Endothelial cell of umbilical vein (primary cell): Measurements from ENCODE around the gene AMELX. TPM values are rescaled to one million over a fixed set of nuclear protein-coding genes. Genes with fewer than 3 reads are reported as not detected.

ENCODE experiments used
- BruUV-seq: library from RNA; stranded (reverse); fragments of 400-500 nt; replicated peaks from 2 replicates; lab custom pipeline; 2021; lab: Mats Ljungman, UMichigan
- CTCF ChIA-PET: fragments of 300-600, 350-600 bp; sonication (Branson Sonifier 250); formaldehyde crosslinking; loops from one replicate; lab custom pipeline; 2021; ENCODE audit warnings: antibody characterized with exemption, inconsistent platforms; lab: Charles Lee
- POLR2A ChIA-PET: fragments of 300-600, 350-600 bp; sonication (Branson Sonifier 250); formaldehyde crosslinking; loops from one replicate; lab custom pipeline; 2021; ENCODE audit warnings: antibody characterized with exemption, inconsistent platforms; lab: Charles Lee
- DNase-seq: peaks from one replicate; pipeline ENCODE4 v3.0.0-alpha.2; 2011; ENCODE audit warnings: low read depth, low spot score
- FAIRE-seq: peaks from 2 replicates; lab custom pipeline; 2011; peaks lifted over from hg19 to GRCh38; lab: Jason Lieb, UNC
- H2AFZ ChIP-seq: 2 replicates; pipeline ENCODE4 v1.6.0; 2012; ENCODE audit warnings: low read depth, low read length, control low read depth, inconsistent platforms
- H3K27ac ChIP-seq: 2 replicates; pipeline ENCODE4 v1.5.1; 2011; ENCODE audit warnings: low read depth, mild to moderate bottlenecking, control low read depth, low read length, moderate library complexity; ENCODE audit not compliant: insufficient read depth
- H3K27me3 ChIP-seq, 2 experiments: 2 replicates each; pipeline versions ENCODE4 v1.6.0 to v1.6.1; 2011; ENCODE audit warnings: low read length in 2 of 2, mixed read lengths in 1 of 2; ENCODE audit not compliant: control insufficient read depth in 2 of 2, insufficient read depth in 2 of 2
- H3K36me3 ChIP-seq, 2 experiments: 2 replicates in 1 of 2; 3 replicates in 1 of 2; pipeline ENCODE4 v1.5.1; 2011; ENCODE audit warnings: low read length in 2 of 2, mild to moderate bottlenecking in 1 of 2, moderate library complexity in 1 of 2; ENCODE audit not compliant: control insufficient read depth in 2 of 2, insufficient read depth in 2 of 2; ENCODE audit errors: extremely low read depth in 1 of 2
- H3K4me1 ChIP-seq: 3 replicates; pipeline ENCODE4 v1.5.1; 2011; ENCODE audit warnings: mild to moderate bottlenecking, low read length; ENCODE audit not compliant: control insufficient read depth, insufficient read depth; ENCODE audit errors: extremely low read depth
- H3K4me2 ChIP-seq: 2 replicates; pipeline ENCODE4 v1.6.1; 2011; ENCODE audit warnings: low read length, control low read depth, mixed read lengths; ENCODE audit not compliant: insufficient read depth
- H3K4me3 ChIP-seq, 3 experiments: fragments of 200-600 bp in 1 of 3; sonication (generic), shearing (Covaris generic) in 1 of 3; replicated peaks in 1 of 3; 2 replicates each; pipeline ENCODE4 v1.5.1; 2011 to 2016; ENCODE audit warnings: control low read depth in 3 of 3, low read length in 3 of 3, mild to moderate bottlenecking in 2 of 3, inconsistent platforms in 1 of 3, low read depth in 1 of 3, moderate library complexity in 1 of 3; ENCODE audit not compliant: insufficient read depth in 1 of 3
- H3K79me2 ChIP-seq: 2 replicates; pipeline ENCODE4 v1.6.0; 2012; ENCODE audit warnings: low read length, inconsistent platforms; ENCODE audit not compliant: control insufficient read depth, insufficient read depth
- H3K9ac ChIP-seq: replicated peaks from 2 replicates; pipeline ENCODE3; 2011; ENCODE audit warnings: low read length, control low read depth; ENCODE audit not compliant: insufficient read depth; ENCODE audit errors: extremely low read depth
- H3K9me1 ChIP-seq: replicated peaks from 3 replicates; pipeline ENCODE4 v1.6.0; 2011; ENCODE audit warnings: mild to moderate bottlenecking, low read length; ENCODE audit not compliant: control insufficient read depth, insufficient read depth; ENCODE audit errors: extremely low read depth
- H3K9me3 ChIP-seq: replicated peaks from 2 replicates; pipeline ENCODE4 v1.5.1; 2012; ENCODE audit warnings: low read length, inconsistent platforms; ENCODE audit not compliant: control insufficient read depth, insufficient read depth
- H4K20me1 ChIP-seq: replicated peaks from 2 replicates; pipeline ENCODE3; 2011; ENCODE audit warnings: mild to moderate bottlenecking, low read length; ENCODE audit not compliant: control insufficient read depth, insufficient read depth; ENCODE audit errors: extremely low read depth
- EZH2 ChIP-seq: IDR thresholded peaks from 2 replicates; pipeline ENCODE4 v1.6.1; 2012; ENCODE audit warnings: borderline replicate concordance, low read depth, mild to moderate bottlenecking, moderate library complexity, low read length, inconsistent platforms; ENCODE audit not compliant: severe bottlenecking
- FOS ChIP-seq: IDR thresholded peaks from 2 replicates; pipeline ENCODE4 v1.6.1; 2011; ENCODE audit warnings: mild to moderate bottlenecking, low read length, moderate library complexity, borderline replicate concordance; ENCODE audit not compliant: insufficient read depth
- GATA2 ChIP-seq: IDR thresholded peaks from 2 replicates; pipeline ENCODE4 v1.7.0; 2011; ENCODE audit warnings: low read depth, mild to moderate bottlenecking, moderate library complexity, mixed read lengths, low read length; ENCODE audit not compliant: insufficient read length, insufficient read depth
- JUN ChIP-seq: IDR thresholded peaks from 2 replicates; pipeline ENCODE4 v1.6.1; 2011; ENCODE audit warnings: borderline replicate concordance, low read depth; ENCODE audit not compliant: insufficient read length, insufficient read depth
- MYC ChIP-seq: IDR thresholded peaks from one replicate; pipeline ENCODE4 v1.6.1; 2011; ENCODE audit warnings: mild to moderate bottlenecking, low read depth, low read length
- POLR2A ChIP-seq: IDR thresholded peaks from 2 replicates; pipeline ENCODE4 v1.6.1; 2012; ENCODE audit warnings: low read depth, mild to moderate bottlenecking, control low read depth, low read length
- POLR2AphosphoS5 ChIP-seq: IDR thresholded peaks from 2 replicates; pipeline ENCODE4 v1.6.1; 2012; ENCODE audit warnings: low read depth, mild to moderate bottlenecking, control low read depth, low read length, moderate library complexity; ENCODE audit not compliant: insufficient read depth
- dilution Hi-C: fragments of 300-500 bp; cut with MboI; formaldehyde crosslinking; loops from one replicate; pipeline ENCODE4 v1.15.0; 2019; ENCODE audit warnings: low sequenced_read_pairs; ENCODE audit not compliant: extremely low pct_ligation_motif_present
- intact Hi-C: fragments of 100-400 bp; cut with micrococcal nuclease; formaldehyde crosslinking; loops from one replicate; pipeline ENCODE4 v1.10.0; 2022
- polyA plus RNA-seq, 4 experiments: library from polyadenylated mRNA; depleted of rRNA in 3 of 4; stranded (reverse) in 3 of 4; unstranded in 1 of 4; fragments of >200 nt; gene quantifications; 2 replicates each; pipeline versions ENCODE4 v1.2.1 to v1.2.3, GENCODE V29; 2011 to 2012; ENCODE audit warnings: missing spikeins in 1 of 4
- total RNA-seq: library from RNA; stranded (reverse); gene quantifications from 2 replicates; pipeline ENCODE4 v1.2.3, GENCODE V29; 2021
- TF ChIP-seq, protein P1 (sequence below): IDR thresholded peaks from 2 replicates; pipeline ENCODE4 v1.6.1; 2011; ENCODE audit not compliant: insufficient read depth, insufficient read length

Gene AMELX
- total and polyA plus RNA-seq, 2 donors (not counting 3 experiments of a cell fraction or from before 2014, with no cell fraction given), result not detected

DNA sequence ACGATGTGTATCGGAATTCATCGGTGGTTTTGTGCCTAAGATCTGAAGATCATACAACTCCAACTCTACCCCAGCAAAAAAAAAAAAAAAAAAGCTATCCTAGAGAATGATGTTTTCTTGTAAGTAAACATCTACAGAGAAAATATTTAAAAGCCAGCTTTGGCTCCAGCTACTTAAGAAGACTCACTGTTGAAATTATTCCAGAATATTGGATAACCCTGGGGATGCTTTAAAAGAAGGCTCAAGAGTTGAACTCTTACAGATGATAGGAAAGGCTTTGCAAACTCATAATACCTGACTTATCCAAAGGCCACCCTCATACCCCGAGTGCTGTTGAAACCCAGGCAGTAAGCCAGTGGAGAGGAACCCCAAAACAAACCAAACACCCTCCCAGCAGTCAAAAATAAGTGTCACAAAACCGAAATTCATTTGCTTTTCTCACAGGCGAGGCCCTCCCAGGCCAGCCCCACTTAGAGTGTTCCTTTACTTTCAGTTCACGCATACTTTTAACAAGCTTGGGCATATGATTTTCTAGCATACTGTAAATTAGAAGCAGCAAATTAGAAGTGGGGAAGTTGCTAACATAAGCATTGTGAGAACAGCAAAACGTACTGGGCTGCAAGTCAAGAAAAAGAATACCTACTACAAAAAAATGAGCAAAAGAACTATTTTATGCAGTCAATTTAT is 2.7 kb upstream of the AMELX start:
- no peak for FAIRE-seq
- H3K9ac ChIP-seq, result no peak overlapping the region
- H3K27ac ChIP-seq, result no peak overlapping the region
- no TSS peak for BruUV-seq
- H3K27me3 ChIP-seq, result no peaks in the 10 kb centered on the region
- H3K79me2 ChIP-seq, result no peaks in the 10 kb centered on the region
- H2AFZ ChIP-seq, result no peak overlapping the region
- no peaks in the 10 kb centered on the region for H3K9me3 ChIP-seq
- CTCF ChIA-PET, result no interaction called here
- no peaks in the 10 kb centered on the region for H3K36me3 ChIP-seq
- TF ChIP-seq EZH2 (no peak), JUN (no peak), POLR2A (no peak), FOS (no peak), POLR2AphosphoS5 (no peak), MYC (no peak), GATA2 (no peak)
- TF ChIP-seq, protein P1, sequence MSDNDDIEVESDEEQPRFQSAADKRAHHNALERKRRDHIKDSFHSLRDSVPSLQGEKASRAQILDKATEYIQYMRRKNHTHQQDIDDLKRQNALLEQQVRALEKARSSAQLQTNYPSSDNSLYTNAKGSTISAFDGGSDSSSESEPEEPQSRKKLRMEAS, result no peak
- no peak overlapping the region for H3K4me3 ChIP-seq
- no peak overlapping the region for H3K4me2 ChIP-seq
- H4K20me1 ChIP-seq, result no peaks in the 10 kb centered on the region
- dilution Hi-C loops, result no loop called here
- no peak for DNase-seq
- no peaks in the 10 kb centered on the region for H3K9me1 ChIP-seq
- POLR2A ChIA-PET, result no interaction called here
- H3K4me1 ChIP-seq, result no peaks in the 10 kb centered on the region
- intact Hi-C loops, result no loop called here
